PC-9 (cell line): Measurements from ENCODE around the gene OAT. TPM values are rescaled to one million over a fixed set of nuclear protein-coding genes. Genes with fewer than 3 reads are reported as not detected.

ENCODE experiments used
- BruUV-seq: library from RNA; stranded (reverse); fragments of 400-500 nt; replicated peaks from 2 replicates; lab custom pipeline; 2021; lab: Mats Ljungman, UMichigan
- CTCF ChIA-PET: fragments of 300-600 bp; sonication (Branson Sonifier 250); formaldehyde crosslinking; loops from one replicate; lab custom pipeline; 2022; ENCODE audit warnings: antibody characterized with exemption; lab: Charles Lee
- POLR2A ChIA-PET: fragments of 300-600 bp; sonication (Branson Sonifier 250); formaldehyde crosslinking; loops from one replicate; lab custom pipeline; 2022; ENCODE audit warnings: antibody characterized with exemption; ENCODE audit not compliant: unreplicated experiment; lab: Charles Lee
- DNase-seq, 2 experiments: peaks; one replicate each; pipeline versions ENCODE4 v3.0.0 to v3.0.0-alpha.2; 2015 to 2022; ENCODE audit warnings: mixed read lengths in 1 of 2
- H2AFZ ChIP-seq: fragments of 200-600 bp; sonication (generic); 2 replicates; pipeline ENCODE4 v1.8.1; 2017; ENCODE audit warnings: antibody characterized with exemption
- H3F3A ChIP-seq: fragments of 200-600 bp; sonication (generic); 2 replicates; pipeline ENCODE4 v1.8.1; 2017; ENCODE audit warnings: antibody characterized with exemption, mild to moderate bottlenecking, low read depth; ENCODE audit not compliant: insufficient read depth
- H3K27ac ChIP-seq: fragments of 200-600 bp; sonication (generic); 2 replicates; pipeline ENCODE4 v1.6.1; 2016; ENCODE audit warnings: mixed run types
- H3K27me3 ChIP-seq: fragments of 200-600 bp; sonication (generic); 2 replicates; pipeline ENCODE4 v1.6.1; 2016; ENCODE audit warnings: low read depth, mixed run types; ENCODE audit not compliant: insufficient read depth
- H3K36me3 ChIP-seq: fragments of 200-600 bp; sonication (generic); 2 replicates; pipeline ENCODE4 v1.6.1; 2016; ENCODE audit warnings: low read depth, mixed run types
- H3K4me1 ChIP-seq: fragments of 200-600 bp; sonication (generic); replicated peaks from 2 replicates; pipeline ENCODE4 v1.6.1; 2016; ENCODE audit warnings: mixed run types; ENCODE audit not compliant: insufficient read depth
- H3K4me2 ChIP-seq: fragments of 200-600 bp; sonication (generic); 2 replicates; pipeline ENCODE4 v1.6.1; 2017; ENCODE audit warnings: mixed run types
- H3K4me3 ChIP-seq: fragments of 200-600 bp; sonication (generic); 2 replicates; pipeline ENCODE4 v1.6.1; 2016; ENCODE audit warnings: mixed run types
- H3K79me2 ChIP-seq: fragments of 200-600 bp; sonication (generic); 2 replicates; pipeline ENCODE4 v1.6.1; 2017; ENCODE audit warnings: low read depth, mixed run types
- H3K9me2 ChIP-seq: fragments of 200-600 bp; sonication (generic); 2 replicates; pipeline ENCODE4 v1.8.1; 2017; ENCODE audit warnings: mild to moderate bottlenecking; ENCODE audit not compliant: insufficient read depth
- H3K9me3 ChIP-seq: fragments of 200-600 bp; sonication (generic); 2 replicates; pipeline ENCODE4 v1.8.1; 2016; ENCODE audit warnings: low read depth; ENCODE audit not compliant: insufficient read depth
- H4K20me1 ChIP-seq: fragments of 200-600 bp; sonication (generic); 2 replicates; pipeline ENCODE4 v1.8.1; 2017; ENCODE audit not compliant: insufficient read depth
- EZH2 ChIP-seq: fragments of 200-600 bp; sonication (generic); IDR thresholded peaks from 2 replicates; pipeline ENCODE4 v1.8.0; 2017; ENCODE audit warnings: antibody characterized with exemption, low read depth
- intact Hi-C: fragments of 100-400 bp; cut with micrococcal nuclease; formaldehyde crosslinking; loops from one replicate; pipeline ENCODE4 v1.10.0; 2022; ENCODE audit not compliant: unreplicated experiment
- total RNA-seq: library from RNA; stranded (reverse); gene quantifications from 2 replicates; pipeline ENCODE4 v1.2.3, GENCODE V29; 2021
- TF ChIP-seq, protein P1 (sequence below): fragments of 200-600 bp; sonication (generic); conservative IDR thresholded peaks from 2 replicates; pipeline ENCODE4 v1.6.1; 2017; ENCODE audit warnings: mixed run types, antibody characterized with exemption, mild to moderate bottlenecking, moderate library complexity

The OAT gene
- total RNA-seq, 1 experiment from 2014 or later = 130 TPM

DNA sequence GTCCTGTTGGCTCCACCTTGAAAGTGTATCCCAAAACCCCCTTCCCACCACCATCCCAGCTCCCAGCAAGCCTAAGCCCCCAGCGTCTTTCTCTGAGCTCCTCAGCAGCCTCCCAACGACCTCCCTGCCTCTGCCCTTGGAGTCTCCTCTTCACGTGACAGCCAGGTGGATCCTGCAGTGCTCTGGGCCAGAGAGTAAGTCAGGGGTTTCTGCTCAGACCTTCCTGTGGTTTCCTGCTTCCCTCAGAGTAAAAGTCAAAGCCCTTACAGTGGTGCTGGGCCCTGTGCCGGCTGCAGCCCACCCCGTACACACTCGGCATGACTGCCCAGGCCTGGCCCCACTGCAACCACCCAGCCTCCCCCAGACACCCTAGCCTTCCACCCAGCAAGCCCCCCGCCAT, 51.9 kb downstream of the OAT start:
- no peak for DNase-seq
- BruUV-seq = no TSS peak
- H3F3A ChIP-seq = no peaks in the 10 kb centered on the region
- H3K4me3 ChIP-seq = no peak overlapping the region
- no peak for TF ChIP-seq EZH2
- TF ChIP-seq, protein P1, sequence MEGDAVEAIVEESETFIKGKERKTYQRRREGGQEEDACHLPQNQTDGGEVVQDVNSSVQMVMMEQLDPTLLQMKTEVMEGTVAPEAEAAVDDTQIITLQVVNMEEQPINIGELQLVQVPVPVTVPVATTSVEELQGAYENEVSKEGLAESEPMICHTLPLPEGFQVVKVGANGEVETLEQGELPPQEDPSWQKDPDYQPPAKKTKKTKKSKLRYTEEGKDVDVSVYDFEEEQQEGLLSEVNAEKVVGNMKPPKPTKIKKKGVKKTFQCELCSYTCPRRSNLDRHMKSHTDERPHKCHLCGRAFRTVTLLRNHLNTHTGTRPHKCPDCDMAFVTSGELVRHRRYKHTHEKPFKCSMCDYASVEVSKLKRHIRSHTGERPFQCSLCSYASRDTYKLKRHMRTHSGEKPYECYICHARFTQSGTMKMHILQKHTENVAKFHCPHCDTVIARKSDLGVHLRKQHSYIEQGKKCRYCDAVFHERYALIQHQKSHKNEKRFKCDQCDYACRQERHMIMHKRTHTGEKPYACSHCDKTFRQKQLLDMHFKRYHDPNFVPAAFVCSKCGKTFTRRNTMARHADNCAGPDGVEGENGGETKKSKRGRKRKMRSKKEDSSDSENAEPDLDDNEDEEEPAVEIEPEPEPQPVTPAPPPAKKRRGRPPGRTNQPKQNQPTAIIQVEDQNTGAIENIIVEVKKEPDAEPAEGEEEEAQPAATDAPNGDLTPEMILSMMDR = no peak
- ChIA-PET POLR2A (no interaction called here), CTCF (no interaction called here)
- H3K79me2 ChIP-seq = no peaks in the 10 kb centered on the region
- H3K9me2 ChIP-seq = no peaks in the 10 kb centered on the region
- no peak overlapping the region for H3K27ac ChIP-seq
- H4K20me1 ChIP-seq = no peaks in the 10 kb centered on the region
- H3K36me3 ChIP-seq = no peaks in the 10 kb centered on the region
- no peak overlapping the region for H3K4me2 ChIP-seq
- H3K27me3 ChIP-seq = no peaks in the 10 kb centered on the region
- H3K4me1 ChIP-seq = no peaks in the 10 kb centered on the region
- no peak overlapping the region for H2AFZ ChIP-seq
- intact Hi-C loops = no loop called here
- no peaks in the 10 kb centered on the region for H3K9me3 ChIP-seq

DNA sequence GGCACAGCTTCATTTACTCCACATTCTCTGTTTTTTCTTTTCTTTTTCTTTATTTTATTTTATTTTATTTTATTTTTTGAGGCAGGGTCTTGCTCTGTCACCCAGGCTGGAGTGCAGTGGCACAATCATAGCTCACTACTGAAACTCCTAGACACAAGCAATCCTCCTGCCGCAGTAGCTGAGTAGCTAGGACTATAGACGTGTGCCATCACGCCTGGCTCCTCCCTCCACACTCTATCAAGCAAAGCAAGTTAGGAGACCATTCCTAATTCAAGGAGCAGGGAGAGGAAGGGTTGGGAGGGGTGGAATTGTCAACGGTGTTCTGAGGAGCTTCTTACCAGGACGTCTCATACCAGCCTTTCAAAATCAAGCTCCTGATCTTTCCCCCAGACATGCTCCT, 52.4 kb downstream of the OAT start:
- Histone ChIP-seq H3K79me2 (no peaks in the 10 kb centered on the region), H3K4me1 (no peaks in the 10 kb centered on the region), H3K27me3 (no peaks in the 10 kb centered on the region), H3K9me2 (no peaks in the 10 kb centered on the region), H3K4me2 (no peak overlapping the region), H4K20me1 (no peaks in the 10 kb centered on the region), H3F3A (no peaks in the 10 kb centered on the region), H2AFZ (no peak overlapping the region), H3K4me3 (no peak overlapping the region), H3K9me3 (no peaks in the 10 kb centered on the region), H3K27ac (no peak overlapping the region), H3K36me3 (no peaks in the 10 kb centered on the region)
- no peak for DNase-seq
- ChIA-PET POLR2A (no interaction called here), CTCF (no interaction called here)
- TF ChIP-seq, protein P1 = no peak
- TF ChIP-seq EZH2 = no peak
- intact Hi-C loops = no loop called here
- BruUV-seq = no TSS peak

DNA sequence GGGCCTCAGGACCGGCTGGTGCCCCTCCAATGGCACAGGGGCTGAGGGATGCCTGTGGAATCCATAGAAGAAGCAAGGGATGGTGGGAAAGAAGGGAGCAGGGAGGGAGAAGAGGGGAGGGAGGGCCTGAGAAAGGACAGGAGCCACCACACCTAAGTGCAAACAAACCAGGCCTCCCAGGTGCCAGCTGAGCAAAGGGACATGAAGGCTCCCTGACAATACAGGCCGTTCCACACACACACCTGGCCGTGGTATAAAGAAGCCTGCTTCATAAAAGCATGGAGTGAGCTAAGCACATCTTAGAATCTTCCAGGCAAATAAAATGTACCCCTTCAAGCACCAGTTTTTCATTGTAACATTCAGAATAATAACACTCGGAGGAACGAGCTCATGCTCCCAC, 54.0 kb downstream of the OAT start:
- H3K4me2 ChIP-seq = no peak overlapping the region
- no peak overlapping the region for H3K4me3 ChIP-seq
- no peaks in the 10 kb centered on the region for H3K4me1 ChIP-seq
- TF ChIP-seq EZH2 = no peak
- TF ChIP-seq, protein P1 = no peak
- no peaks in the 10 kb centered on the region for H4K20me1 ChIP-seq
- BruUV-seq = no TSS peak
- H3K27ac ChIP-seq = no peak overlapping the region
- ChIA-PET POLR2A (no interaction called here), CTCF (no interaction called here)
- no peaks in the 10 kb centered on the region for H3K79me2 ChIP-seq
- no peaks in the 10 kb centered on the region for H3K36me3 ChIP-seq
- intact Hi-C loops = no loop called here
- H2AFZ ChIP-seq = no peak overlapping the region
- H3F3A ChIP-seq = no peaks in the 10 kb centered on the region
- DNase-seq = no peak
- no peaks in the 10 kb centered on the region for H3K27me3 ChIP-seq
- no peaks in the 10 kb centered on the region for H3K9me3 ChIP-seq
- no peaks in the 10 kb centered on the region for H3K9me2 ChIP-seq
